ENCODE measurements around the gene ST3GAL4. TPM values are rescaled to one million over a fixed set of nuclear protein-coding genes. Genes with fewer than 3 reads are reported as not detected.

Gene ST3GAL4
- total and polyA plus RNA-seq, 2 of the 8 experiments (the other 6 are each of a cell fraction or from before 2014, with no cell fraction given) = 15.6 to 20.0 TPM

GRCh38 chr11:126371595-126371994 lies 16.1 kb downstream of the ST3GAL4 start:
- no peaks in the 10 kb centered on the region for H3K23me2 ChIP-seq (ENCODE audit: low read depth, low read length)
- H3K4ac ChIP-seq (replicated peaks; ENCODE audit: insufficient read length, low read depth, low read length) = no peak overlapping the region
- H3K18ac ChIP-seq (ENCODE audit: extremely low read depth, low read length) = no peak overlapping the region
- no peak overlapping the region for H4K8ac ChIP-seq (ENCODE audit: extremely low read depth, insufficient read depth, low read length)
- H3K79me1 ChIP-seq (ENCODE audit: low read depth, low read length) = peaks cover 2% of the 10 kb centered on the region
- H2BK5ac ChIP-seq (ENCODE audit: low read depth, low read length) = no peak overlapping the region
- no peak for DNase-seq (ENCODE audit: low read depth in 1 of 2, low spot score in 2 of 2)
- H2BK12ac ChIP-seq (ENCODE audit: low read depth, low read length) = no peak overlapping the region
- H3K4me3 ChIP-seq (ENCODE audit: extremely low read depth in 1 of 4, insufficient read depth in 2 of 4, low read depth in 3 of 4, low read length in 4 of 4) = no peak overlapping the region
- peaks cover 0 to 12% (median 4%) of the 10 kb centered on the region in 4 experiments; a peak in 4 of 7 replicates for H3K4me1 ChIP-seq (replicated peaks in 1 of 4; ENCODE audit: control insufficient read depth in 3 of 4, insufficient read depth in 4 of 4, low read length in 3 of 4)
- no peak overlapping the region for H3K23ac ChIP-seq (ENCODE audit: insufficient read length)
- peaks cover 0 to 1% of the 10 kb centered on the region in 2 experiments for H4K20me1 ChIP-seq (replicated peaks in 1 of 2; ENCODE audit: control insufficient read depth in 1 of 2, insufficient read depth in 2 of 2, low read length in 2 of 2)
- no peak overlapping the region for H3K14ac ChIP-seq (ENCODE audit: insufficient read length)
- H3K27me3 ChIP-seq (replicated peaks in 1 of 4; ENCODE audit: control insufficient read depth in 3 of 4, extremely low read depth in 1 of 4, insufficient read depth in 3 of 4, low read length in 3 of 4) = no peaks in the 10 kb centered on the region
- H3K9me3 ChIP-seq (ENCODE audit: insufficient read depth in 2 of 2, low read depth in 1 of 2, low read length in 1 of 2) = no peaks in the 10 kb centered on the region
- H2BK120ac ChIP-seq (replicated peaks; ENCODE audit: low read depth, low read length) = no peak overlapping the region
- H3K27ac ChIP-seq (ENCODE audit: low read depth, low read length) = no peak overlapping the region
- H2BK15ac ChIP-seq (ENCODE audit: low read length) = no peak overlapping the region
- H2AFZ ChIP-seq (ENCODE audit: low read length) = no peak overlapping the region
- H2AK5ac ChIP-seq (ENCODE audit: low read depth, low read length) = no peak overlapping the region
- H4K91ac ChIP-seq (replicated peaks; ENCODE audit: insufficient read length, low read length) = no peak overlapping the region
- CTCF ChIA-PET (ENCODE audit: partially characterized antibody) = no interaction called here
- H2BK20ac ChIP-seq (ENCODE audit: low read length) = no peak overlapping the region
- POLR2A ChIA-PET (ENCODE audit: partially characterized antibody) = no interaction called here
- 94% methylated on average over 7 of the region's 7 CpGs; no CpG with 5 or more reads in 1 of the 2 experiments for WGBS, 2 experiments (ENCODE audit: extremely low coverage in 1 of 2, insufficient coverage in 1 of 2, insufficient read length in 1 of 2, insufficient replicate concordance in 2 of 2, low coverage in 1 of 2, low lambda C conversion rate in 2 of 2, missing lambda C conversion rate in 1 of 2)
- FAIRE-seq = no peak
- TF ChIP-seq HDAC2 (IDR thresholded peaks at IDR 0.05; ENCODE audit: borderline replicate concordance in 1 of 2, low read depth in 2 of 2, low read length in 2 of 2) = no peak
- TF ChIP-seq JUN (IDR thresholded peaks at IDR 0.05; ENCODE audit: low read depth, low read length) = no peak
- no peak for TF ChIP-seq SIRT6 (IDR thresholded peaks at IDR 0.05; ENCODE audit: low read length)
- no peak overlapping the region for H3K9ac ChIP-seq (replicated peaks in 1 of 4; ENCODE audit: extremely low read depth in 1 of 4, low read depth in 3 of 4, low read length in 3 of 4)
- no peaks in the 10 kb centered on the region for H3K36me3 ChIP-seq (ENCODE audit: control insufficient read depth in 2 of 4, insufficient read depth in 4 of 4, low read length in 3 of 4)
- no peak overlapping the region for H3K56ac ChIP-seq (replicated peaks; ENCODE audit: insufficient read length, low read depth, low read length)
- H4K5ac ChIP-seq (ENCODE audit: insufficient read length, low read depth, low read length) = no peak overlapping the region
- peaks cover 0 to 22% of the 10 kb centered on the region in 2 experiments; a peak in 2 of 4 replicates for H3K79me2 ChIP-seq (ENCODE audit: control insufficient read depth in 1 of 2, insufficient read depth in 2 of 2, low read length in 2 of 2)
- no peak overlapping the region for H3K4me2 ChIP-seq (ENCODE audit: insufficient read depth in 1 of 2, low read depth in 2 of 2, low read length in 2 of 2)
